ENCODE data around the gene GBP6. TPM values are rescaled to one million over a fixed set of nuclear protein-coding genes. Genes with fewer than 3 reads are reported as not detected.
"Not testable (repeated sequence)": the region's sequence is repeated elsewhere in the genome, so short reads cannot be mapped to it uniquely, and the experiment has no call there.

GBP6 gene
- total RNA-seq, 2 experiments from 2014 or later = 0.21 to 0.25 TPM

- ChIA-PET CTCF (interaction anchor here (1.7 kb wide), 1 partner anchor 91 kb away, joined by 3 read pairs; no protein-coding TSS in a partner anchor), POLR2A (interaction anchor here (0.6 kb wide), 1 partner anchor 246 kb away, joined by 3 read pairs; no protein-coding TSS in a partner anchor)
Measured at GRCh38 chr1:89364954-89365550, 1.2 kb downstream of the GBP6 start.

GRCh38 chr1:89367221-89367620 lies 3.4 kb downstream of the GBP6 start:
- POLR2A ChIA-PET = no interaction called here

GRCh38 chr1:89369331-89369730 lies 5.5 kb downstream of the GBP6 start:
- ChIA-PET POLR2A (no interaction called here), CTCF (no interaction called here)

More at GRCh38 chr1:89367221-89367620, 3.4 kb downstream of the GBP6 start:
- CTCF ChIA-PET = interaction anchor here (1.0 kb wide), 1 partner anchor 9 kb away, joined by 3 read pairs; no protein-coding TSS in a partner anchor

GRCh38 chr1:89373810-89374209 lies 10.0 kb downstream of the GBP6 start:
- CTCF ChIA-PET, POLR2A ChIA-PET: not testable (repeated sequence)

GRCh38 chr1:89378001-89378400 lies 14.1 kb downstream of the GBP6 start:
- ChIA-PET POLR2A (no interaction called here), CTCF (no interaction called here)

- ChIA-PET CTCF (no interaction called here), POLR2A (no interaction called here)
Measured at GRCh38 chr1:89381618-89382017, 17.8 kb downstream of the GBP6 start.

- POLR2A ChIA-PET = no interaction called here
- CTCF ChIA-PET = no interaction called here
Measured at GRCh38 chr1:89382479-89382878, 18.6 kb downstream of the GBP6 start.

DNA sequence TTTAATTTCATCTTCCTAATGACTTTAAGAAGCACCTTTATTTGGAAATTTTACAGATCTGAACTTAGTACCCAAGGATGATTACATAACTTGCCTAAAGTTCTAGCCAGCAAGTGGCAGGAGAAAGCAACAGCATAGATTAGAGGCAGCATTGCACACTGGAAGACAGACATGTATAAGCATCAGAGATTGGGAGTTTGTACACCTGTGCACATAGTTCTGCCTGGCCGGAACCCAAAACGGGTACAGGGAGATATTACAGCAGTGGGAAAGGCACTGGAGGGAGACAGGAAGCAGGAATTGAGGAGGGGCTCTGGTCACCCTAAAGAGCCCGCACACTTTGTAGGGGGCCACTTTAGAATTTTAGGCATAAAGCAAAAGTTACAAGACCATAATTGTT lies 19.3 kb downstream of the GBP6 start:
- ChIA-PET CTCF (no interaction called here), POLR2A (no interaction called here)

DNA sequence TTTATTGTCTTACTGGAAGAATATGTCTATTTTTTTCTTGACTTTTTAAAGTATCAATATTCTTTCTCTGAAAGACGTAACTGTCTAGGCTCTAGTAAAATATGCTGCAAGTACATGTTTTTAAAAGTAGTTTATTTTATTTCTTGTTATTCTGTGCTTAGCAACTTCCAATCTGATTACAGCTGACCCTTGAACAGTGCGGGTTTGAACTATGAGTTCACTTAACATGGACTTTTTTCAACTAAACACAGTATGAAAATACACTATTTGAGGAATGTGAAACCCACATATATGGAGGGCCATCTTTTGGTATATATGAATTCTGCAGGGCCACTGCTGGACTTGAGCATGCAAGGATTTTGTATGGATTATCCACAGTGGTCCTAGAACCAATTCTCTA lies 26.8 kb downstream of the GBP6 start:
- POLR2A ChIA-PET = no interaction called here
- CTCF ChIA-PET = no interaction called here

- CTCF ChIA-PET = no interaction called here
Measured at GRCh38 chr1:89391686-89392085, 27.8 kb downstream of the GBP6 start.

DNA sequence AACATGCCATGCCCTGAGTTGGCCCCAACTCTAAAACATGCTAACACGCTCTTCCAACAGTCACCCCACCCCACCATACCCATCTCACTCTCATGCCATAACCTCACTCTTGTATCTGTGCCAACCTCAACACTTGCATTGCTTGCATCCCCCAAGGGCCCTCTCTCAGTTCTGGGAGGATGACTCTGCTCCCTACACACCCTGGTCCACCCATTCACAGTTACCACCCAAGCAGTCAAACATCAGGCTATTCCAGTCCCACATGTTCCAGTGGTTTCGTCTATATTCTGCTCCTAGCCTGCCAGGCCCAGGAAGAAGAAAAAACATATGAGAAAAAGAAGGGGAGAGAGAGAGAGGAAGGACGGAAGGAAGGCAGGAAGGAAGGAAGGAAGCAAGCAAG lies 31.0 kb downstream of the GBP6 start:
- CTCF ChIA-PET = no interaction called here
- POLR2A ChIA-PET = no interaction called here

More at GRCh38 chr1:89391686-89392085, 27.8 kb downstream of the GBP6 start:
- POLR2A ChIA-PET = no interaction called here

GRCh38 chr1:89396902-89397301 lies 33.0 kb downstream of the GBP6 start:
- ChIA-PET CTCF (no interaction called here), POLR2A (no interaction called here)

GRCh38 chr1:89405275-89405929 lies 41.5 kb downstream of the GBP6 start:
- ChIA-PET CTCF (no interaction called here), POLR2A (no interaction called here)

DNA sequence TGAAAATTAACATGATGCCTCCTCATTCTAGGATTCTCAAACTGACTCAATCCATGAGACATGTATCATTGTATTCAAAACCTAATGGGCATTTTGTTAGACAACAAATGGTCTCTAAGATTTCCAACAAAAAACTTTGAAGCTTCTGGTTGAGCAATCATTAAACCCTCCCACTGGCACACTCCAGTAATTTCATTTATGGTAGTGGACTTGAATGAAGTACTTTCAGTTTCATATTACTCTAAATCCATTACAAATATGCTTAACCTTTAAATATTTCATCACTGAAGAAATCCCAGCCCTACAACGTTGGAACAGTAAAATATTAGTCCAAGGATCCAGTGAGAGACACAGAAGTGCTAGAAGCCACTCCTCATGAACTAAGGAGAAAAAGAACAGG lies 43.5 kb downstream of the GBP6 start:
- CTCF ChIA-PET = no interaction called here
- POLR2A ChIA-PET = no interaction called here

DNA sequence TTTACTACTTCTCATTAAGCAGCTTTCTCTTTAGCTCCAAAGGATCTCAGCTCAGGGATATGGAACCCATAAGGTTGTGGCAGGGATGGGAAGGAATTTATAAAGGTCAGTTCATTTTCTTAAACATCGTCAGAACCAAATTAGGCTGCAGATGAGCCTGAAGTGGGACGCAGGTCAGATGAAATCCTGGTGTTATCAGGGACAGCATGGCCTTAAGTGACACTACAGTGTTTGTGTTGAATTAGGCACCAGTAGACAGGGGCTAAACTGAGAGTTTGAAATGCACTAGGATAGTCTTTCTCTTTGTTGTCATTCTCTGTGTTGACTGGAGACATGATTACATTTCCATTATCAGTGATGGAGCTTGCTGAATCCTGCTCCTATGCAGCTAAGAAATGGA lies 43.9 kb downstream of the GBP6 start:
- CTCF ChIA-PET, POLR2A ChIA-PET: not testable (repeated sequence)

DNA sequence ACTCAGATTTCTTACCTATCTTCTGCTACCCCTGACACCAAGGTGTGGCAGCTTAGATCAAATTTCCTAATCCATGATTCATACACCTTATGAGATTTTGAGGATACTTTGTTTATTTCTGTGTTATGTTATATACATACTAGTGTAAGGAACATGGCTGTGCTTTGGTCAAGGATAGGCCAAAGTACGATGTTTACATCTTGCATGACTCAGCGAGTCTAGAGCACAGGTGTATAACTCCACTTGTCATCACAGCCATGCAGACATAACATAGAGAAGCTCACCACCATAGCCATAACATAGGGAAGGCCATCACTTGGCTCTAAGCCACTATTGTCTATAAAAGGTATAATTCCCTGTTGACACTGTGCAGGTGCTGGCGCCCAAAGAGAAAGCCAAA lies 61.2 kb downstream of the GBP6 start:
- ChIA-PET CTCF (no interaction called here), POLR2A (no interaction called here)

DNA sequence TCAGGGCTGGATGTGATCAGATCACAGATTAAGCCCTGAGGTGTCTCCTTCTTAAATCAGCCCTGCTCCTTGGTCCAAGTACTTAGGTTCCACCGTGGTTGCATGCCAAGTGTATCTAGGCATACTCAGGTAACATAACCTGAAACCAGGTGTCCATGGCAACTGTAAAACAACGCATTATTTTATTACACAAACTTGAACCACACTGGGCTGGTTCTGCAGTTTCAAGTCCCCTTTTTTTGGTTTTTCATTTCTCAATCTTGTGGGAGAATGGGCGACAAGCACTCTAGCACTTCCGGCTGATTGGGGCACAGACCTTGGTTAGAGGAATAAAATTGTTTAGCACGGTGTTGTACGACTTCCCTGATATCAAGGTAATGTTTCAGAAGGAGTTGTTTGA lies 65.2 kb downstream of the GBP6 start:
- ChIA-PET CTCF (no interaction called here), POLR2A (no interaction called here)

- POLR2A ChIA-PET, CTCF ChIA-PET: not testable (repeated sequence)
Measured at GRCh38 chr1:89429681-89430080, 65.8 kb downstream of the GBP6 start.

DNA sequence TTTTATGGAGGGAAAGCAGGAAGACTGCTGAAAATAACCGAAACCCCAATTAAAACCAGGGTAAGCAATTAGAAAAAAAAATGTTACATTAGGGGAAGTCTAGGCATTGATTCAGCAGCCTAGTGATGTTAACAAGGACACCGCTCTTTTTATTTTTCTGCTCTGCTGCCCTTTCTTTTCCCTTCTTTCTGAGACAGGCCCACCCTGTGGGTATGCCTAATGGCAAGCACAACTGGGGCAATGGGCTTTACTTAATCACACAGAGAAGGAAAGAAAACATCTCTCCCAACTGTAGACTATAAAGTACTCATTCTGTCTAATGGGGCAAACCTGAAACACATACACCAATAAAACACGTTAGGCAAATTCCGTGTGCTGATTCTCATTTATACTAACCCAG lies 69.6 kb downstream of the GBP6 start:
- ChIA-PET CTCF (no interaction called here), POLR2A (interaction anchor here (0.5 kb wide), 1 partner anchor 19 kb away, joined by 5 read pairs; no protein-coding TSS in a partner anchor)

DNA sequence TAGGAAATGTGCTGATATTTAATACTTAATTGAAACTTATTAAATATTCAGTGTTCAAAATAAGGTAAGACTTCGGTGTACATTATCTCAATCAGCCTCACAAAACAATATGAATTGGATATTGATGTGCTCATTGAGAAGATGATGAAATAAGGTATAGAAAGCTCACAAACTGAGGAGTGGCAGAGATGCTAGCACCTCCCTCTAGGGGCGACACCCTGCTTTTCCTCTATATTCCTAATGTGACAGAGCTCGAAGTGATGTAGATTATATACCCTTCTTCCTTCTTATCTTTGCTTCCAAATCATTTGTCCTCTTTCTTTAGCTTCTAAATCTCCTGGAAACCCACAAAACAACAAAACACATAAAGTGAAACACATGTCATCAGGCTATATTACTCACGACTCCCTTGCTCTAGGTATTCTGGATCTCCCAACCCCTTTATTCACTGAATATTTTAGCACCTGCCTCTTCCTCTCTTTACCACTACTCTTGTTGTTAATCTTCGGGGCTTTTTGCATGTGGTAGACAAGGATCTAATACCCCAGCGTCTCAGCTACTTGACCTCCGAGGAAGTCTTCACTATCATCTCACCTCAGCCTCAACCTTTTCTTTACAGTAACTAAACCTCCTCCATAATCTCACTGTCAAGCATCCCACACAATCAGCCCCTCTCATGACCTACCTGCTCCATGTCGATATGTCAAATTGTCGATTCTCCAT lies 70.4 kb downstream of the GBP6 start:
- POLR2A ChIA-PET, CTCF ChIA-PET: not testable (repeated sequence)
